Peyer's patch (tissue), 4 donors: ENCODE measurements around the gene RPTN.

Experiments used
- CTCF ChIP-seq, 6 experiments: fragments of 450-650 bp in 4 of 6; fragments of 200-600 bp in 2 of 6; sonication (generic) in 1 of 6; IDR thresholded peaks; one replicate each; pipeline ENCODE4 v1.5.1; 2017 to 2019; ENCODE audit warnings: antibody characterized with exemption in 6 of 6, mild to moderate bottlenecking in 3 of 6, moderate library complexity in 1 of 6
- POLR2A ChIP-seq, 2 donors: fragments of 450-650 bp; IDR thresholded peaks; one replicate each; pipeline ENCODE4 v1.5.1; 2017; ENCODE audit warnings: antibody characterized with exemption in 2 of 2, mild to moderate bottlenecking in 2 of 2, moderate library complexity in 2 of 2

GRCh38 chr1:152168535-152168868 lies 9.5 kb upstream of the RPTN start:
- no peak for TF ChIP-seq CTCF (IDR thresholded peaks at IDR 0.05)
- TF ChIP-seq POLR2A (IDR thresholded peaks at IDR 0.05) = no peak
